HuH-7.5 (cell line): Measurements from ENCODE around the gene ZIC2.

Experiments used
- DNase-seq: peaks from one replicate; pipeline ENCODE4 v3.0.0; 2011; ENCODE audit warnings: low spot score

The ZIC2 gene

DNA sequence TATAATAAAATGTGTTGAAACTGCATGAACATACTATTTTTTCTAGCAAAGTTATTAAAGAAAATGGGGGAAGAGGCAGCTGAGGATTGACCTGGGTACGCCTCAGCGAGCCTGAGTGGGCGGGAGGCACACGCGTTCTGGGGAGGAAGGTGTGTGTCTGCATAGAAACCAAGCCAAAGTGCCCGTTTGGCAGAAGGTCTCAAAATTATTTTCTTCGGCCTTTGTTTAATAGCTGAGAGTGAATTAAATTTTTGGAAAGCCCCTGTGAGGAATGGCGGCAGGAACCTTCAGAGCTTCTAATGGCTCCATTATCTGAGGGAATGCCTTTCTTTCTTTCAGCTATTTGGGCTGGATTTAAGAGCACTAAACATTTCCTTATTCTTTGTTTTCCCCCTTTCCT, 5.2 kb downstream of the ZIC2 start:
- DNase-seq: no peak

DNA sequence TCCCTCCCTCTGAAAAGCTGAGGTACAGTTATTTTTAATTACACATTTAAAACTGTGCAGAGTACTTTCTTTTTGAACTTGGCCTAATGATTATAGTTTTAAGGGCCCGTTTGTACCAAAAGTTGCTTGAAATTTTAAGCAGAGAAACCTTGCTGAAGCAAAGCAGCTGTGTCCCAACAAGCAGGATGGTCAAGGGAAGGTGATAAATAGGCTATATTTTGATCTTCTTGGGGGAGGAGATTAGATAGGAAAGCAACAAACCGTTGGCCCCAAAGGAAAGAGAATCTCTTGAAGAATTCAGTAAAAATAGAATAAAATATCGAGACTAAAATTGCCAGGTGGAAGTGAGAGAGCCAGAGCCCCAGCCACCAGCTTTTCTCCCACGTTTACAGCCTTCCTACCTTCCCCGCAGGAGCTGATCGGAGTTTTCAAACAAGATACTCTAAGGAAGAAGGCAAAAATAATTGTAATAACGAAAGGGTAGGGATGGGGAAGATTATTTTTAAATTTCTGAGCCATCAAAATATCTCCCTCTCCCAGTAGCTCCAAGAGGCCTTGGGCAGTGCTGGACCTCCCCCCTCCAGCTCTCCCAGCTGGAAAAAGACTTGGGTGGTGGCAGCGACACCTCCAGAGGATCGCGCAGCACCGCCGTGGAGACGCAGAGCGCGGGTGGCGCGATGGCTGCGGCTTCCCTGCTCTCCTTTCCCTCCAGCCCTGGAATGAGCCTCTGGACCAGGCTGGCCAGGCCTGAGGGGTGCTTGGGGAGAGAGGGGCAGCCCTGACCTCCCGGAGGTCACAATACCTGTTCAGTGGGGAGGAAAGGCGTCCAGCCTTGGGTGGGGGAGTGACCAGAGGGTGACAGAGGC, 5.8 kb downstream of the ZIC2 start:
- DNase-seq: no peak

DNA sequence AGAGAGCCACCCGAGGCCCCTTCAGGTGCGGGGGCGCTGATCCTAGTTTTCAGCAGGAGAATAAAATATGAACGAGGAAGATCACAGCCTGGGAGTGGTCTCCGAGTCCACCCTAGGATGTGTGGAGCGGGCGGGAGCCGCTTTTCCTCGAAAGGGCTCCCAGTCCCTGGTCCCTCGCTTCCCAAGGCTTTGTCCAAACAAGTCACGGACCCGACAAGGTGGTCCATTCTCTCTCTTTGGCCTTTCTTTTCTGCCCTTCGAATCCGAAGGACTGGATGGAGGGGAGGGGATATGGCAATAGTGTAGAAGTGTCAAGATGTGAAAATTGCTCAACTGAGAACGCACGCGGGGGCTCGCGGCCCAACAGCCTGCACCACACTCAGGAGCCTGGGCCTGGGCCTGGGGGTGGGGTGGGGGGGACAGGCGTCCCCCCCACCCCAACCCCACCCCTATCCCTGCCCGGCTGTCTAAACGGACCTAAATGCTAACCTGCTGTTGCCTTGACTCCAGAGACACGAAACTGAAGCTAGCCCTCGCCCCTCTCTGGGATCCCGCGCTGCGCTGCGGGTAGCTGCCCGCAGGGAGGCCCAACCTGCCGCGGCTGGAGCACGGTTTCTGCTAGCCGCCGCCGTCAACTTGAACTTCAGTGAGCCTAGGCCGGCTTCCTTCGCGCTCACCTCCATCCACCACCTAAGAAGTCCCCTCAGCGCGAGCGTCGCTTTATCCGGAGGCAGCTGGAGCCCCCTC, 7.1 kb downstream of the ZIC2 start:
- no peak for DNase-seq

DNA sequence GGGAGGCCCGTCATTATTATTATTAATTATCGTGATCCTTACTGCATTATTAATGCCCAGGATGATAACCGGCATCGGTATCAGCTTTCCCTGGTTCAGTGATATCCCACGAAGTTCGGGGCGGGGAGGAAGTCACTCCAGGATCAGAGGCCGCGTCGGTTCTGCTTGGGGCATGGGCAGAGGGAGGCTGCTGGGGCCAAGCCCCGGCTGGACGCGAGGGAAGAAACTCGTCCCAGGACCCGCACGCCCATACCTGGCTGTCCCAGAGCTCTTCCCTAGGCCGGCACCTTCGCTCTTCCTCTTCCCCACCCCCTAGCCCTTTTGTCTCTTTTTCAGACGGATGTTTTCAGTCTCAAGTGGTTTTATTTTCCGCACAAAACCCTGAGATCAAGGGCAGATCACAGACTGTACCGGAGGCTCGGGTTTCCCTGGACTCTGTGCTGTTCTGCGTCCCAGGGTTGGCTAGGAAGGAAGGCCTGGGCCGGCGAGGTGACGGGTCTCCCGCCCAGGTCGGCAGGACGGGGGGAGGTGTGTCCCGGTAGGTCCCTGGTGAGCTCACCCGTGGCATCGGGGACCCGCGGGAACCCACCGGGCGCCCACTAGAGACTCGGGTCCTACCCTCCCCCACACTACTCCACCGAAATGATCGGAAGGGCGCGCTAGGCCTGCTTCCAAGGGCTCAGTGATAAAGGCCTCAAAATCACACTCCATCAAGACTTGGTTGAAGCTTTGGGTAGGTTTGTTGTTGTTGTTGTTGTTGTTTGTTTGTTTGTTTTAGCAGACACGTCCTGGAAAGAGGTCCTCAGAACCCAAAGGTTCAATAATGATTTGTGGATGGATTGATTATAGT, 7.9 kb downstream of the ZIC2 start:
- DNase-seq: no peak

DNA sequence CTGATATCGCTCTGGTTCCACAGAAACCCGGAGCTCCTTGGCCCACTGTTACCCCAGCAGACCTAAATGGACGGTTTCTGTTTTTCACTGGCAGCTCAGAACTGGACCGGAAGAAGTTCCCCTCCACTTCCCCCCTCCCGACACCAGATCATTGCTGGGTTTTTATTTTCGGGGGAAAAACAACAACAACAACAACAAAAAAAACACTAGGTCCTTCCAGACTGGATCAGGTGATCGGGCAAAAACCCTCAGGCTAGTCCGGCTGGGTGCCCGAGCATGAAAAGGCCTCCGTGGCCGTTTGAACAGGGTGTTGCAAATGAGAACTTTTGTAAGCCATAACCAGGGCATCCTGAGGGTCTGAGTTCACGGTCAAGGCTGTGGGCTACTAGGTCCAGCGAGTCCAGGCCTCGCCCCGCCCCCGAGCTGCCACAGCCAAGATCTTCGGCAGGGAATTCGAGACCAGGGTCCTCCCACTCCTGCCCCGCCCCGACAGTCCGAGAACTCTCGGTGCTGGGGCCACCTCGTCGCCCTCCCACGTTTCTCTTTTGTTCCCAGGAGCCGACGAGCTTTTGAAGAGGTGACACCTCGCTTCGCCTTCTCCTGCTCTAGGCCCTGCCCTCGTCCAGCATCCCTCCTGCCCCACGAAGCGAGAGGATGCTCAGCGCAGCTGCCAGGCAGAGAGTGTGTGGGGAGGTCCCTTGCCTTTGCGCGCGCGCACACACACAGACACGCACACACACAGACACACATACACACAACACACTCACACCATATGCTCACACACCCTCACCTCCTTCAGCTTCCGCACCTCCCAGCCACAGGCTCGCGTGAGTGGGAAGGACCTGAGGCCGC, 8.8 kb downstream of the ZIC2 start:
- DNase-seq: no peak

DNA sequence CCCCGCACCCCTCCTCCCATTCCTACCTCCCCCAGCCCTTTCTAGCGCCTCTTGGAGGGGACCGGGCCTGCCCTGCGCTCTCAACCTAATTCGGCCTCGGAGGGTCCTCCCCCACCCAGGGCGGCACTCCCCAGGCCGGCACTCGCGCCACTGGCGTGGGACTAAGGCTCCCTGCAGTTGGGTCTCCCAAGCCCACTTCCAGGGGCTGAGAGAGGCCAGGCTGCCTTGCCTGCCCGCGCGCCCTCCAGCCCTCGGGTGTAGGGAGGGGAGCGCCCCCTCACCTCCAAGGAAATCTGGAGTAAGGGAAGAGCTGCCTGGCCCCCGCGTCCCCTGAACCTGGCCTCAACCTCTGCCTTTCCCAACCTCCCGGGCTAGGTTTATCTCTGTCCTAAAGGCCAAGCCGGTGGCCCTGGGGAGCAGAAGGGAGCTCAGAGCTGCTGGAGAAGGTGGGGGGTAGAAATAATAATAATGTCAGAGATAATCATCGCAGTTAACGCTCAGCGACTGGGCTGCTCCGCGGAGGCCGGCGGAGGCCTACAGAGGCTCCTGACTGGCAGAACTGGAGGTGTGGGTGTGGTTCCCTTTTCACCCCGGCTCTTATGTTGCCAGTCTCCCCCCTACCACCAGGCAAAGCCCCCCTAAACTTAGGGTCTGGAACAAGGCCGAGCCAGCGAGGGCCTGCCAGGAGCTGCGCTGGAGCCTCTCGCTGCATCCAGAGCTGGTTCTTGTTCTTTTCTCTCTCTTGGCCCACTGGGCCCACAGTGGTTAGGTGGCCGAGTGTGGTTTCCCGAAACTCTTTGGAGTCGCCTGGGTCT, 9.6 kb downstream of the ZIC2 start:
- no peak for DNase-seq

DNA sequence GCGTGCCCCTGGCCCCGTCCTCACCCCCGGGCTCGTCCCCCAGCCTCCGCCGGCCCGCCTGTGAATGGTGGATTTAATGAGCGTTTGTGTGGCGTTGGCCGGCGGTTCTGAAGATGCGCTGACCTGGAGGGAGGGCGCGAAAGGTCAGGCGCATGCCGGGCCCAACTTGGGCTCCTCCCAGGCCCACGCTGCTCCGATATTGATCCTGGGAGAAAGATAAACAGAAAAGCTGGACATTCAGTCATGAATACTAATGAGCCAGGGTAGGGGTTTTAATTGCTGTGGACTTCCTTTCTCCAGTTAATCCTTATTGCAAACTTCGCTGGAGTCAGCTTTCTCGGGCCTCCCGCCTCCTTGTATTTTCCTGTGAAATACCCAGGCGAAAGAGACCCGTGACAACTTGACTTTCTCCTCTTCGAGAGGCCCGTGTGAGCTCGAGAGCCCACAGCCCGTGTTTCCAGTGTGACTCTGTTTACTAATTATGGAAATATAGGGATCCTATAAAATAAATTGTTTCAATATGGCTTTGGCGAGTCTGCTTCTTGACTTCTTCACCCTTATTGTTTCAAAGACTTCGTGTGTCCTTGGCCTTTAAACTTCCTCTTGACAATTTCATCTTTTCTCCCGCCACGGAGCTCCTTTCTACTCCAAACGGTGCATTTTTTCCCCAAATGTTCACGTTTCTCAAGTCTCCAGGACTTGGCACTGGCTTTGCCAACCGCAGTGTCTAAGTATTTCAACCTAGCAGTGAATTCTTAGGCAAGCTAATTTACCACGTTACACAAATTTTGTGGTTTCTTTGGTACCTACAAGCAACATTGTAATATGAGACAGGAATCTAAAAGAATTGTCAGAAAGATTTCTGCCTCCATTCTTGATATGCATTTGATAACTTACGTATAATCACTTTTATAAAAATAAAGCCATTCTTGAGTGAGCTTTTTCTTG, 10.5 kb downstream of the ZIC2 start:
- no peak for DNase-seq

DNA sequence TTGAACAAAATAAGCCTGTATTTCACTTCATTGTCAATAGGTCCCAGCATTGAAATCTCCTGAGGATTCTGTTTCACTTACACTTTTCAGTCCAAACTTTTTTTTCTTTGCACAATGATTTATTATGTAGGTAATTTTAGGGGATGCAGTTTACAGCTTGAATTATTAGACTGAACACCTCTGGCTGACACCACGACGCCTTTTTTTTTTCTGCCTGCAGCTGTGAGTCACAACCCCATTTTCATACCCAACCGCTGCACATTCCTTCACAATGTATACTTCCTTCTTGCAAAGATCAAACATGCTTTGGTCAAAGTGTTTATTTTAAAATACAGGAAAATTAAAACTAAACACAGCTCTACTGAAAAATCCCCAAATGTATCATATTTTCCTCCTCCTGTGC, 11.4 kb downstream of the ZIC2 start:
- DNase-seq: no peak

DNA sequence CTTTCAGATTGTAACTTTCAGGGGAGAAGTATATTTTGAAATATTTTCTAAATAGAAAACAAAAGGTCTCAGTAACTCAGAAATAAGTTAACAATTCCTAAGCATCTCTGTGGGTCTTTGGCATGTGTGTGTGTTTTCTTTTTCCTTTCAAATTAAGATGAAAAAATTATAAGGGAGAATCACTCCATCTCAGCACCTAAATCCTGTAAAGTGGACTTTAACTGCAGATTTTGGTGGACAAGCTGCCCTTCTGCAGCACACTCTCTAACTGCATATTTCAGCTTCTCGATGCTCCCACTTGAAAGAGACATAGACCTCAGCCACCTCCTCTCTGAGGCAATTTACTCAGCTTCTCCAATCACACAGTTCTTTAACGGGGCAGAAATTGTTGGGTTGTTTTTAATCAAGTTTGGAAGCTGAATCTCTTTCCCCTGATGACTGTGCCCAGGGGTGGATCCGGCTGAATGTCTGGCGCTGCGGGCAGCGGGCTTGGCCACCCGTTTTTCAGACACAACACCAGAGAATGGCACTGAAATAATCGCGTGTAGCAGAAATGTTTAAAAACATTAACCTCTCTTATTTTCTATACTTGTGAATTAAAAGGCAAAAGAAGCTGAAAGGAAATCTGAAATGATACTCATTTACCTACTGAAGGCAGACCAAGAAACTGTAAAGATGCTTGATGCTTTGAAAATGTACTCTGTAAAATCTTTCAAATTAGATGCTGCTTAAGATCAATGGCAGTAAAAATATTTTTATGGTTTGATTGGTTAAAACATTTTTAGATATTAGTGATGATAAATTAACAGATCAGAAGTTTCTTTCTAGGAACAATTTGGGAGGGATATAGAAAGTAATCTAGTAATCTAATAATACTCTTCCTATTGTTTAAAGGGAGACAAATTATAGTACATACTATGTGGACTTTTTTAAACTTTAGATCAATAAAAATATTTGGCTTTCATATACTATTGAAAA, 12.4 kb downstream of the ZIC2 start:
- no peak for DNase-seq

DNA sequence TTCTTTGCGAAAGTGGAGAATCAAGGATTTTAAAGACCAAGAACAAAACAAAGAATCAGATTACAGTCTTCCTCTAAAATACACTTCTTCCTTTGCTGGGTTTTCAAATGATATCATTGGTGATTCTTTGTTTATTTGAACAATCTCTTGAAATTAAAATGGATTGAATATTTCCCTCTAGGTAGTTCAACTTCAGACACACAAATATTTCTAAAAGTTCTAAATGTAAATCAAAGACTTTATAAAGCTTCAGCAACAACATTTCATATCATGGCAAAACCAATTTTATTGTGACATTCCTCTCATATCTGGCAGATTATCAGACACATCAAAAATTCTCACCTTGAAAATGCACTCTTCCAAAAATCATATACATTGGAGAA, 13.0 kb downstream of the ZIC2 start:
- no peak for DNase-seq

DNA sequence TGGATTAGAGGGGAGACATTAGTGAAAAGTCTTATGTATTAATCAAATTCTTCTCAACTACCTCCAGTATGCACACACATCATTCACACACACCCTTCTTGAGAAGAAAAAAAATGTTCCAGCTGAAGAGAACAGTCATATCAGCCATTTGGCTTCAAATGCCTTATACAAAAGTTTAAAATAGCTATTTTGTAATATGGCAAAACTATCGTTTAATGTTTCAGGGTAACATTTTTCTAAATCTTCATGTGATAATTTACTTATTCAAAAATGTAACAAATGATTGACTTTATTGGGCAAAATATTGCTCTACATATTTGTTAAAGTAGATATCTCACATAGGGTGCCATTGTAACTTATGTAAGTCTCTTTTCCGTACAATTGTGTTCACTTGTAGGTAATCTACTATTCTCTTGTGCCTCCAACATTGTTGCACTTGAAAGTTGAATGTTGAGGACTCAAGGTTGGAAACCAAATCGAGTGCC, 13.6 kb downstream of the ZIC2 start:
- no peak for DNase-seq

DNA sequence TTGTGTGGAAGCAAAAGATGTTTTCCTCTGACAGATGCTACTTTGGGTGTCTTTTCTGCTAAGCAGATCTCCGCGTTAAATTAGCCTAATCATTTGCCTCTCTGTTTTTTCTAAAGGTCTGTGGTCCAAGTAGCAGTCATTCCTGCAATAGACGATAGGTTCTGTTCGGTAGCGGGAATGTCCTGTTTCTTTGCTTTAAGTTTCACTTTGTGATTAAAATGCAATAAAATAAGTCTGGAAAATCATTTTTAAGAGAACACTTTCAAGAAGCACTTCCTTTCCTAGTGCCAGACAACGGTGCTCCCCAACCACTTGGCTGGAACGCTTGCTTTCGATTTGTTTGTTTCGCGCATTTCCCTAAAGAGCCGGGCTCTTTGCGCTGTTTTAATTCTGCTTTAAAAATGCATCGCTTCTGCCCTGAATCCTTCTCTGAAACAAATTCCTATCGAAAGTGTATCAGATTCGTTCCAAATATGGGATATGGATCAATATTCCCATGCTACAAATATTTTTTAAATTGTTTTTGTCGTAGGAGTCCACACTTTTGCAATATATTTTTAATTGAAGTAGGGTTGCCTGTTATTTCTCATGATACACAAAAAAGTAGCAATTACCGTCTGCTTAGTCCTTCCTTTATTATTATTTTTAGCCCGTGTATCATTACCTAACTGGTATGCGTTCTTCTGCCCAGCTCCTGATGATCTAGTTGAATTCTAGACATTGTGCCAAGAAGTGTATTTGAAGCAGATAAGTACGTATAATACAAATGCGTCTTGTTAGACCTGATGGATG, 14.2 kb downstream of the ZIC2 start:
- DNase-seq: no peak

DNA sequence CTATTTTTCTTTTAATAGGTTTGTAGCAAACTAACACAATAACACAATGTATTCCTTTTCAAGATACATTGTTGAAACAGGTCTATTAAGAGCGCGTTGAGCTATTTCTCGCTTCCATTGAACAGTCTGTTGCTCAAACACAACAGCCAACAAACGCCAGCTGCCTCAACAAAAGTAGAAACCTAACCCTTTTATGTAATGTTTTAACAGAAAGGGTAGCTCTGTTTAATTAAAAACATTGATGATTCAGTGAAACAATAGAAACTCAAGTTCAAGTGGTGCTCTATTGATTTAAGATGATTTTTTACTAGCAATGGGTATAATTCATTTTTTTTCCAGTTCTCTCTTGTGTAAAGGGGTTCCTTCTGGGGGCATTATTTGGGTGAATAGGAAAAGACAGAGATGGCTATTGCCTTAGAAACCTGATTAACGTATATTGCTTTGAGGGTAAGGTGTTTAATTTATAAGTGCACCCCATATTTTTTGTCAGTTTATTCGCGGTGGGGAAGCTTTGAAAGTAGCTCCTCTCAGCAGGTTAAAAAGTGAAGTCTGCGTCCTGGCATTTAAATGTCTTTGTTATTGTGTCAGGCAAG, 14.9 kb downstream of the ZIC2 start:
- no peak for DNase-seq

DNA sequence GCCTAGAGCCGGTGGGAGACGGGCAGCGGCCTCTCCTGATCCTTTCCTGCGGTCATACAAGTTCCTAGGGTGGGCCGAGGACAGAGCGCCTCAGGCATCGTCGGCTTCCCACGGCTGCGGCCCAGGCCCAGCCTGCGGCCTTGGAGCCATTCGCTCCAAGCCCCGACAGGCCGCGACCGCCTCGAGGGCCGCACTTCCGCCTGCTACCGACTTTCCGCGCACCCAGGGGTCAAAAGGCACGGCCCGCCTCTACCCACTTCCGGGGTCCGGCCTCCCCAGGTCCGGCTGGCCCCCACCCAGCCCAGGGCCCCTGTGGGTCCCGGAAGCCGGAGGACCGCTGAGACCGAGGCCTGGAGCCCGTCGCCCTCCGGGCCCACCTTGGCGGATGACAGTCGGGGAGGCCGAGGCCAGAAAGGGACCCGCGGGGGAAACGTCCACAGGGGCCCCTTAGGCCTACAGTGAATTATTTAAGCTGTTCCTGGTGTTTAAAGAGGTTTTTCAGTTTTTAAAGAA, 16.2 kb downstream of the ZIC2 start:
- no peak for DNase-seq

DNA sequence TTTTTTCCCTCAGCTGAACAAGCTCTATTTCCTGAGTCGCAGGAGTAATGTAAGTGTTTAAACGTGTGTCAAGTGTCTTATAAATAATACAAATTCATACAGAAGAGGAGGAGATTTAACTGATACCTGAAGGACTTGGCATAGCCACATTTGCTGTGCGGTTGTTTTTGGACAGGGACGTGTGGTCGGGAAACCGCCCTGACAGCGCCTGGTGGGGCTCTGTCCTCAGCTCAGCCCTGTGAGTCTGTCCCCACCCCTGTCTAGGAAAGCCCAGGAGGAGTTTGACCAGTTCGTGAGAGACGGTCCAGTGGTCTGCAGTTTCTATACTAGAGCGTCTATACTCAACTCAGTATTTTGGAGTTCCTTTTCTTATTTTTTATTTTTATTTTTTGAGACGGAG, 16.7 kb downstream of the ZIC2 start:
- no peak for DNase-seq

DNA sequence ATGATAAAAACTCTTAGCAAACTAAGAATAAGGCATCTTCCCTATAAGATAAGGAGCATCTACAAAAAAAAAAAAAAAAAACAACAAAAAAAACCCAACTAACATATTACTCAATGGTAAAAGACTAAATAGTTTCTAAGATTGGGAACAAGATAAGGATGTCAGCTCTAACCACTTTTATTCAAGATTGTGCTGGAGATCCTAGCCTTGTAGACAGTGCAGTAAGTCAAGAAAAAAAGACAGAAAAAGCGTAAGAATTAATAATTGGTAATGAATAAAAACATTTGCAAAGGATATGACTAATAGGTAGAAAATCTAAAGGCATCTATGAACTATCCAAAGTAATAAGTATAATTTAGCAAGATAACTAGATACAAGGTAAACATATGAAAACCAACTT, 33.0 kb downstream of the ZIC2 start:
- DNase-seq: no peak
